ENCODE measurements around the gene BTN2A1. TPM values are rescaled to one million over a fixed set of nuclear protein-coding genes. Genes with fewer than 3 reads are reported as not detected.

Gene BTN2A1
- total RNA-seq, 1 donor from 2014 or later: 29.2 TPM

DNA sequence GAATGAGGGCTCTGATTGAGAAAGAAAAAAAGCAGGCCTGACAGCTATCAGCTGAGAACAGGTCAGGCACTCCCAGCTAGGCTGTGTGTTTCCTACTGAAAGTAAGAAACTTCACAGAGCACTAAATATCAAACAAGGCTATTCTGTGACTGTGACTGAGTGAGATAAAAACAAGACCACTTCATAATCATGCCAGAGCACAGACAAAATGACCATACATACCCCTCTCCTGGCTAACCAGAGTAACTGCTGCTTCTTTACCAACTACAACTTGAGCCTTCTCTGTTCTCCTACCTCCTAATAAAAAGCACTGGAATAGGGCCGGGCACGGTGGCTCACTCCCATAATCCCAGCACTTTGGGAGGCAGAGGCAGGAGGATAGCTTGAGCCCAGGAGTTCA, 35.5 kb downstream of the BTN2A1 start:
- no peak for DNase-seq (ENCODE audit: low spot score in 2 of 2, unreplicated experiment in 2 of 2)
- Mint-ChIP-seq H3K27me3 (ENCODE audit: low read depth) (peaks cover 16% of the 10 kb centered on the region), H3K27ac (no peak overlapping the region), H3K36me3 (no peaks in the 10 kb centered on the region), H3K4me3 (no peak overlapping the region), H3K4me1 (peaks cover 15% of the 10 kb centered on the region), H3K9me3 (no peaks in the 10 kb centered on the region)
- TF ChIP-seq, protein P1, sequence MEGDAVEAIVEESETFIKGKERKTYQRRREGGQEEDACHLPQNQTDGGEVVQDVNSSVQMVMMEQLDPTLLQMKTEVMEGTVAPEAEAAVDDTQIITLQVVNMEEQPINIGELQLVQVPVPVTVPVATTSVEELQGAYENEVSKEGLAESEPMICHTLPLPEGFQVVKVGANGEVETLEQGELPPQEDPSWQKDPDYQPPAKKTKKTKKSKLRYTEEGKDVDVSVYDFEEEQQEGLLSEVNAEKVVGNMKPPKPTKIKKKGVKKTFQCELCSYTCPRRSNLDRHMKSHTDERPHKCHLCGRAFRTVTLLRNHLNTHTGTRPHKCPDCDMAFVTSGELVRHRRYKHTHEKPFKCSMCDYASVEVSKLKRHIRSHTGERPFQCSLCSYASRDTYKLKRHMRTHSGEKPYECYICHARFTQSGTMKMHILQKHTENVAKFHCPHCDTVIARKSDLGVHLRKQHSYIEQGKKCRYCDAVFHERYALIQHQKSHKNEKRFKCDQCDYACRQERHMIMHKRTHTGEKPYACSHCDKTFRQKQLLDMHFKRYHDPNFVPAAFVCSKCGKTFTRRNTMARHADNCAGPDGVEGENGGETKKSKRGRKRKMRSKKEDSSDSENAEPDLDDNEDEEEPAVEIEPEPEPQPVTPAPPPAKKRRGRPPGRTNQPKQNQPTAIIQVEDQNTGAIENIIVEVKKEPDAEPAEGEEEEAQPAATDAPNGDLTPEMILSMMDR (IDR thresholded peaks at IDR 0.05; ENCODE audit: unreplicated experiment): no peak

DNA sequence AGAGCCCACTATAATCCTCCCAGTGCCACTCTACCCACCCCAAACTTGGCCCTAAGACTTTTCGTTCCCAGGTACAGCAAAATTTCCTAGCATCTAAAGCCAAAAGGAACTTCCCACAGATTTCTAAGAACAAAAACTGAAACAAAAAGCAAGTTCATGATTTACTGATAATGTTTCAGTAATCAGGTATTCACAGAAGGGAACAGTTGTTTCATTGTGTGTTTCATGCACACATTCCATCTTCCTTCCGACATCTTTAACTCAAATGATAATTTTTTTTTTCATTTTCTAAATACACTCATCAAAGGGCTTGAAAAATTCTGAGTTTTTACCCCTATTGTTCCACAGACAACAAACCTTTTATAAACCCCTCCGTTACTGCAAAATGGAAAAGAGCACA, 36.4 kb downstream of the BTN2A1 start:
- H3K4me3 Mint-ChIP-seq: no peak overlapping the region
- H3K9me3 Mint-ChIP-seq: no peaks in the 10 kb centered on the region
- H3K36me3 Mint-ChIP-seq: no peaks in the 10 kb centered on the region
- H3K27ac Mint-ChIP-seq: no peak overlapping the region
- peaks cover 19% of the 10 kb centered on the region for H3K27me3 Mint-ChIP-seq (ENCODE audit: low read depth)
- no peak for DNase-seq (ENCODE audit: low spot score in 2 of 2, unreplicated experiment in 2 of 2)
- TF ChIP-seq, protein P1 (IDR thresholded peaks at IDR 0.05; ENCODE audit: unreplicated experiment): no peak
- peaks cover 15% of the 10 kb centered on the region for H3K4me1 Mint-ChIP-seq

DNA sequence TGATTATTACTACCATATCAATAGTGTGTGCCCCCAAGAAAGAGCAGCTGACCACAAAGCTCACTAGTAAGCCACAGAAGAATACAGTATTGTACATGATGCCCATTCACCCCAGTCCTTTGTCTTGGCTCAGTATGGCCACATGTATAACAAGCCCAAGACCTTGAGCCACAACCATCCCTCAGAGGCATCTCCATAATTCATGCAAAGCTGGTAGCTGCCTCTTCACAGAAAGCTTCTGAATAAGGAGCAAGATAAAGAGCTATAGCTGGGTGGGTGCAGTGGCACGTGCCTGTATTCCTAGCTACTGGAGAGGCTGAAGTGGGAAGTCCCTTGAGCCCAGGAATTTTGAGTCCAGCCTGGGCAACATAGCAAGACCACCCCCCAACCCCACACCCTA, 37.5 kb downstream of the BTN2A1 start:
- Mint-ChIP-seq H3K27me3 (ENCODE audit: low read depth) (peaks cover 27% of the 10 kb centered on the region), H3K36me3 (no peaks in the 10 kb centered on the region), H3K9me3 (no peaks in the 10 kb centered on the region), H3K4me3 (no peak overlapping the region), H3K27ac (no peak overlapping the region), H3K4me1 (peaks cover 15% of the 10 kb centered on the region)
- TF ChIP-seq, protein P1 (IDR thresholded peaks at IDR 0.05; ENCODE audit: unreplicated experiment): no peak
- DNase-seq (ENCODE audit: low spot score in 2 of 2, unreplicated experiment in 2 of 2): no peak

DNA sequence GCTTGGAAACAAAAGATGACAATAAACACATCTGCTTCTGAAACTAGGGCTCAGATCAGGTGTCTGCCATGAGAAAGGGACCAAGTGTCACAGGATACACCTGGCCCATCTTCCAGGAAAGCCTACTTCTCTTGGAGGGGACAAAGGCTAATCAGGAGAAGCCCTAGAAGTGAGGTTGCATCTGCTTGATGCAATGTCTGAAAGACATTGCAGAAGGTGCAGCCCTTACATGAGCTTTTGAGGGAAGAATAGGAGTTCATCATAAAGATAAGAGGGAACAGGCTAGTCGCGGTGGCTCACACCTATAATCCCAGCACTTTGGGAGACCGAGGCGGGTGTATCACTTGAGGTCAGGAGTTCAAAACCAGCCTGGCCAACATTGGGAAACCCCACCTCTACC, 39.9 kb downstream of the BTN2A1 start:
- H3K4me3 Mint-ChIP-seq: no peak overlapping the region
- TF ChIP-seq, protein P1 (IDR thresholded peaks at IDR 0.05; ENCODE audit: unreplicated experiment): no peak
- no peaks in the 10 kb centered on the region for H3K9me3 Mint-ChIP-seq
- peaks cover 10% of the 10 kb centered on the region for H3K4me1 Mint-ChIP-seq
- DNase-seq (ENCODE audit: low spot score in 2 of 2, unreplicated experiment in 2 of 2): no peak
- H3K27me3 Mint-ChIP-seq (ENCODE audit: low read depth): peaks cover 50% of the 10 kb centered on the region
- no peak overlapping the region for H3K27ac Mint-ChIP-seq
- H3K36me3 Mint-ChIP-seq: no peaks in the 10 kb centered on the region

DNA sequence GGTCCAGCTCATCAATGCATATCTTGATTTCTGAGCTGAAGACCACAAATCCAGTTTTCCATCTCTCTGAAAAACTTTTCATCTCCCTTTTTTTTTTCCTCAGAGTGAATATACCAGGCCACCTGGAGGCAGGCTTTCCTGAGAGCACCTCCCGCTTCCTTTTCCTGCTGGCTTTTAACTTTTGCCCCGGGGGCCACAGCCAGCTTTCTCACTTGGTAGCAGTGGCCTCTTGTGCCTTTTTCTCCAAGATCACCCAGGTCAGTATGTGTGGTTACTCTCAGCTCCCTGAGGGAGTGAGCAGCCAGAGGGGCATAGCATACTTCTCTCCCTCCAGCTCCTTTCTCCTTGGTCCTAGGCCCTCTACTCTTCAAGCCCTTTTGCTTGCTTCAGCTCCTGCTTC, 42.3 kb downstream of the BTN2A1 start, which contains the start of gene BTN1A1:
BTN1A1 (plus strand) TSS at position 202 of the 400 bp plus-strand sequence. CDS start 984 bp downstream, outside the sequence.
- TF ChIP-seq, protein P1 (IDR thresholded peaks at IDR 0.05; ENCODE audit: unreplicated experiment): no peak
- H3K4me3 Mint-ChIP-seq: no peak within 1 kb of the TSS
- no peak within 1 kb of the TSS for H3K27ac Mint-ChIP-seq
- peaks cover 72% of the 10 kb centered on the region for H3K27me3 Mint-ChIP-seq (ENCODE audit: low read depth)
- no peak for DNase-seq (ENCODE audit: low spot score in 2 of 2, unreplicated experiment in 2 of 2)
- H3K9me3 Mint-ChIP-seq: no peaks in the 10 kb centered on the region
- no peaks in the 10 kb centered on the region for H3K36me3 Mint-ChIP-seq
- peaks cover 9% of the 10 kb centered on the region for H3K4me1 Mint-ChIP-seq

DNA sequence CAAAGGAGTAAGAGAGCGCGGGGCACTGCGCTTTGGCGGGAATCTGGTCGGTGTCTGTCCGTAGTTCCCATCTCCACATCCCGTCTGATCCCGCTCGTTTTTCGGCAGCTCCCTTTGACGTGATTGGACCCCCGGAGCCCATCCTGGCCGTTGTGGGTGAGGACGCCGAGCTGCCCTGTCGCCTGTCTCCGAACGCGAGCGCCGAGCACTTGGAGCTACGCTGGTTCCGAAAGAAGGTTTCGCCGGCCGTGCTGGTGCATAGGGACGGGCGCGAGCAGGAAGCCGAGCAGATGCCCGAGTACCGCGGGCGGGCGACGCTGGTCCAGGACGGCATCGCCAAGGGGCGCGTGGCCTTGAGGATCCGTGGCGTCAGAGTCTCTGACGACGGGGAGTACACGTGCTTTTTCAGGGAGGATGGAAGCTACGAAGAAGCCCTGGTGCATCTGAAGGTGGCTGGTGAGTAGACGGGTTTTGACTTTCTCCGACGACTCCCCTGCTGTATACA, 43.8 kb downstream of the BTN2A1 start:
- peaks cover 71% of the 10 kb centered on the region for H3K27me3 Mint-ChIP-seq (ENCODE audit: low read depth)
- H3K4me1 Mint-ChIP-seq: peaks cover 9% of the 10 kb centered on the region
- no peaks in the 10 kb centered on the region for H3K36me3 Mint-ChIP-seq
- H3K27ac Mint-ChIP-seq: no peak overlapping the region
- peak in 1 of 2 experiments; percentile 38 for DNase-seq (ENCODE audit: low spot score in 2 of 2, unreplicated experiment in 2 of 2)
- TF ChIP-seq, protein P1 (IDR thresholded peaks at IDR 0.05; ENCODE audit: unreplicated experiment): no peak
- H3K4me3 Mint-ChIP-seq: peak overlapping the region; percentile 65
- no peaks in the 10 kb centered on the region for H3K9me3 Mint-ChIP-seq

Data from mesothelial cell of epicardium (in vitro differentiated cells).